IMR-90 (cell line): ENCODE results near the gene IL1RAP.

Experiments used
- CEBPB ChIP-seq: IDR thresholded peaks from 2 replicates; pipeline ENCODE4 v1.6.1; 2012; ENCODE audit warnings: low read depth, low read length, improper control_type of control experiment
- CHD1 ChIP-seq: IDR thresholded peaks from 2 replicates; pipeline ENCODE4 v1.6.1; 2012; ENCODE audit warnings: low read depth, low read length, improper control_type of control experiment
- MAZ ChIP-seq: IDR thresholded peaks from 2 replicates; pipeline ENCODE4 v1.6.1; 2012; ENCODE audit warnings: low read depth, mild to moderate bottlenecking, low read length, improper control_type of control experiment, moderate library complexity, borderline replicate concordance
- NFE2L2 ChIP-seq: fragments of 150-350 bp; IDR thresholded peaks from 2 replicates; pipeline ENCODE4 v1.6.1; 2016; ENCODE audit warnings: low read depth, mild to moderate bottlenecking, low read length
- POLR2A ChIP-seq: IDR thresholded peaks from 2 replicates; pipeline ENCODE4 v1.6.1; 2012; ENCODE audit warnings: mild to moderate bottlenecking, low read depth, low read length
- RCOR1 ChIP-seq: IDR thresholded peaks from 2 replicates; pipeline ENCODE4 v1.6.1; 2012; ENCODE audit warnings: mild to moderate bottlenecking, low read length, improper control_type of control experiment; ENCODE audit not compliant: insufficient replicate concordance
- TF ChIP-seq, protein P1 (sequence below): conservative IDR thresholded peaks from 2 replicates; pipeline ENCODE4 v1.5.1; 2012; ENCODE audit warnings: mild to moderate bottlenecking, low read depth, low read length, improper control_type of control experiment

DNA sequence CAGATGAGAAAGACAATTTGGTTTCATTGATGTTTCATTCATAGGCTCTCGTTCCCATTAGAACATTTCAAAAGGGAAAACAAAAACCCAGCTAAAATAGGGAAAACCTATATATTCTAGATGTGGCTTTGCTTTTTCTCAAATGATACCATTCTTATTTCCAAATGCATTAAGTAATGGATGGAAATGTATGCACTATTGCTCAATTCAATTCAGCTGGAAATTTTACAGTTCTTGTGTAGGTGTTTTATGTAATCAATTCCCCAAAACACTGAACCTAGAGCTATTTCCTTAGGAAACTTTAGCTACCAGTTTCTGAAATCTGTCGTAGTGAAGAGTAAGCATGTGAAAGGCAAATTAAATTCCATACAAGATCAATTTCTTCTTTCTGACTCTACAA is 11.7 kb downstream of the IL1RAP start:
- TF ChIP-seq, protein P1, sequence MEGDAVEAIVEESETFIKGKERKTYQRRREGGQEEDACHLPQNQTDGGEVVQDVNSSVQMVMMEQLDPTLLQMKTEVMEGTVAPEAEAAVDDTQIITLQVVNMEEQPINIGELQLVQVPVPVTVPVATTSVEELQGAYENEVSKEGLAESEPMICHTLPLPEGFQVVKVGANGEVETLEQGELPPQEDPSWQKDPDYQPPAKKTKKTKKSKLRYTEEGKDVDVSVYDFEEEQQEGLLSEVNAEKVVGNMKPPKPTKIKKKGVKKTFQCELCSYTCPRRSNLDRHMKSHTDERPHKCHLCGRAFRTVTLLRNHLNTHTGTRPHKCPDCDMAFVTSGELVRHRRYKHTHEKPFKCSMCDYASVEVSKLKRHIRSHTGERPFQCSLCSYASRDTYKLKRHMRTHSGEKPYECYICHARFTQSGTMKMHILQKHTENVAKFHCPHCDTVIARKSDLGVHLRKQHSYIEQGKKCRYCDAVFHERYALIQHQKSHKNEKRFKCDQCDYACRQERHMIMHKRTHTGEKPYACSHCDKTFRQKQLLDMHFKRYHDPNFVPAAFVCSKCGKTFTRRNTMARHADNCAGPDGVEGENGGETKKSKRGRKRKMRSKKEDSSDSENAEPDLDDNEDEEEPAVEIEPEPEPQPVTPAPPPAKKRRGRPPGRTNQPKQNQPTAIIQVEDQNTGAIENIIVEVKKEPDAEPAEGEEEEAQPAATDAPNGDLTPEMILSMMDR = no peak
- TF ChIP-seq MAZ (no peak), POLR2A (no peak), RCOR1 (no peak), NFE2L2 (no peak), CEBPB (0 out of 2 replicates have a peak, but pooled peaks have one; percentile 12), CHD1 (no peak)
